Duodenal mucosa (tissue), 2 donors: ENCODE data around the gene MAST3.

Experiments used
- H3K27ac ChIP-seq: one replicate; pipeline ENCODE4 v1.7.0; 2013; ENCODE audit warnings: low read depth, low read length
- H3K27me3 ChIP-seq, 2 donors: one replicate each; pipeline ENCODE4 v1.7.0; 2013; ENCODE audit warnings: low read length in 2 of 2, control low read depth in 1 of 2; ENCODE audit not compliant: insufficient read depth in 2 of 2, control insufficient read depth in 1 of 2
- H3K36me3 ChIP-seq, 2 donors: one replicate each; pipeline ENCODE4 v1.7.0; 2013; ENCODE audit warnings: low read length in 2 of 2, control low read depth in 1 of 2; ENCODE audit not compliant: insufficient read depth in 2 of 2, control insufficient read depth in 1 of 2
- H3K4me1 ChIP-seq, 2 donors: one replicate each; pipeline ENCODE4 v1.7.0; 2013; ENCODE audit warnings: low read length in 2 of 2, control low read depth in 1 of 2; ENCODE audit not compliant: insufficient read depth in 2 of 2, control insufficient read depth in 1 of 2
- H3K4me3 ChIP-seq, 2 donors: one replicate each; pipeline ENCODE4 v1.7.0; 2013; ENCODE audit warnings: low read length in 2 of 2, low read depth in 1 of 2
- H3K9ac ChIP-seq, 2 donors: one replicate each; pipeline ENCODE4 v1.7.0; 2013; ENCODE audit warnings: low read length in 2 of 2, low read depth in 1 of 2
- H3K9me3 ChIP-seq, 2 donors: one replicate each; pipeline ENCODE4 v1.7.0; 2013; ENCODE audit warnings: low read length in 2 of 2, control low read depth in 1 of 2; ENCODE audit not compliant: control insufficient read depth in 1 of 2

Gene MAST3

DNA sequence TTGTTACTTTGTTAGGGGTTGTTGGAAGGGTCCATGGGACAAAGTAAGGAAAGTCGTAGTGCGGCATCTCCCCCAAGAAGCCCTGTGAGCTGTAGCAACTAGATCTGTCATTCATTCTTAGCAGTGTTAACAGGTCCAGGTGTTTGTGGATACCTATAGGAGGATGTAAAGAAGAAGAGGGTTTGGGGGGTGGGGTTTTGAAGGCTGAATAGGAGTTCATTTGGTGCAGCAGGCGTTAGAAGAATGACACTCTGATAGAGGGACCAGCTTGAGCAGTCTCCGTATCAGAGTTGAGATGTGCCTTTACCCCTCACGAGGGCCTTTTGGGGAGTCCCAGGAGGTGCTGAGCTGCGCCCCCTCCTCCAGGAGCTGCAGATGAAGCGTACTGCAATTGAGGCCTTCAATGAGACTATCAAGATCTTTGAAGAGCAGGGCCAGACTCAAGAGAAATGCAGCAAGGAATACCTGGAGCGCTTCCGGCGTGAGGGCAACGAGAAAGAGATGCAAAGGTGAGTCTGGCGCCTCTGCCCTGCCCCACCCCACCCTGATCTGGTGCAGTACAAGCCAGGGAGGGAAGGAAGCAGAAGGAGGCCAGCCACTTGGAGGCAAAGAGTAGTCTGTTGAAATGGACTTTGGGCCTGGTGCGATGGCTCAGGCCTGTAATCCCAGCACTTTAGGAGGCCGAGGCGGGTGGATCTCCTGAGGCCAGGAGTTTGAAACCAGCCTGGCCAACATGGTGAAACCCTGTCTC, 68.4 kb downstream of the MAST3 start:
- peaks cover 17 to 56% of the 10 kb centered on the region in 2 donors for H3K36me3 ChIP-seq
- no peak overlapping the region for H3K9ac ChIP-seq
- no peaks in the 10 kb centered on the region for H3K27me3 ChIP-seq
- H3K27ac ChIP-seq = no peak overlapping the region
- H3K4me3 ChIP-seq = no peak overlapping the region
- no peaks in the 10 kb centered on the region for H3K9me3 ChIP-seq
- H3K4me1 ChIP-seq = peaks cover 5 to 6% of the 10 kb centered on the region in 2 donors

DNA sequence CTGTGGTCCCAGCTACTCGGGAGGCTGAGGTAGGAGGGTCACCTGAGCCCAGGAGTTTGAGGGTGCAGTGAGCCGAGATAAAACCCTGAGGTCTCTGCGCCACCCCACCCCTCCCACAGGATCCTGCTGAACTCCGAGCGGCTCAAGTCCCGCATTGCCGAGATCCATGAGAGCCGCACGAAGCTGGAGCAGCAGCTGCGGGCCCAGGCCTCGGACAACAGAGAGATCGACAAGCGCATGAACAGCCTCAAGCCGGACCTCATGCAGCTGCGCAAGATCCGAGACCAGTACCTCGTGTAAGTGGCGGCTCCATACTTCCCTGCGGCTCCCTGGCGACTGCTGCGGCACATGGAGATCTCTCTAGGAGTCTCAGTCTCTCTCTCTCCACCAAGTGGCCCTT, 69.4 kb downstream of the MAST3 start:
- no peak overlapping the region for H3K9ac ChIP-seq
- no peaks in the 10 kb centered on the region for H3K9me3 ChIP-seq
- no peak overlapping the region for H3K4me3 ChIP-seq
- no peaks in the 10 kb centered on the region for H3K27me3 ChIP-seq
- H3K27ac ChIP-seq = no peak overlapping the region
- H3K4me1 ChIP-seq = no peaks in the 10 kb centered on the region
- H3K36me3 ChIP-seq = peaks cover 17 to 51% of the 10 kb centered on the region in 2 donors

DNA sequence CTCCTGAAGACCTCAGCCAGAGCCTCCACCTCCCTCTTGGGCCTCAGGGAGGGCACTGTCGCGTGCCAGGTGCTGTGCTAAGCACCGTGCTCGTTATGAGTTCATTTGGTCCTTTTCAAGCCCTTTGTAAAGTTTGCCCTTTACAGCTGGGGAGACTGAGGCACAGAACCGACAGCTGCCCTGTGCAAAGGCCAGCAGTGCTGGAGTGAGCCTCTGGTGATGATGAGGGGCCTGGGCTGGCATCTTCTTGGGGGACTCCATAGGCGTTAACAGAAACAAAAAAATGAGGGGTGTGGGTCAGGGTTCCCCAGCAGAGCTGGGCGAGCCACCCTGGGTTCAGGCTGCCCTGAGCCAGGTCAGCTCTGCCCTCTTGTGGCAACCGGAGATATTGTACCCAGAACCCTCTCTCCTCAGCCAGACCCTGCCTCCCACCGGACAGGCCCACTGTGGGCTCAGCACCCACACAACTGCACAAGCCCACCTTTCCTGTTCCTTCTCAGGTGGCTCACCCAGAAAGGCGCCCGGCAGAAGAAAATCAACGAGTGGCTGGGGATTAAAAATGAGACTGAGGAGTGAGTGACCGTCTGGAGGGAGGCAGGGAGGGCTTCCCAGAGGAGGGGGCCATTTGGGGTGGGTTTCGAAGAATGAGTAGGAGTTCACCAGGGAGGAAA, 70.5 kb downstream of the MAST3 start:
- H3K4me1 ChIP-seq = peaks cover 0 to 2% of the 10 kb centered on the region in 2 donors
- no peaks in the 10 kb centered on the region for H3K27me3 ChIP-seq
- no peaks in the 10 kb centered on the region for H3K9me3 ChIP-seq
- no peak overlapping the region for H3K9ac ChIP-seq
- H3K36me3 ChIP-seq = peaks cover 14 to 42% of the 10 kb centered on the region in 2 donors
- no peak overlapping the region for H3K27ac ChIP-seq
- no peak overlapping the region for H3K4me3 ChIP-seq

DNA sequence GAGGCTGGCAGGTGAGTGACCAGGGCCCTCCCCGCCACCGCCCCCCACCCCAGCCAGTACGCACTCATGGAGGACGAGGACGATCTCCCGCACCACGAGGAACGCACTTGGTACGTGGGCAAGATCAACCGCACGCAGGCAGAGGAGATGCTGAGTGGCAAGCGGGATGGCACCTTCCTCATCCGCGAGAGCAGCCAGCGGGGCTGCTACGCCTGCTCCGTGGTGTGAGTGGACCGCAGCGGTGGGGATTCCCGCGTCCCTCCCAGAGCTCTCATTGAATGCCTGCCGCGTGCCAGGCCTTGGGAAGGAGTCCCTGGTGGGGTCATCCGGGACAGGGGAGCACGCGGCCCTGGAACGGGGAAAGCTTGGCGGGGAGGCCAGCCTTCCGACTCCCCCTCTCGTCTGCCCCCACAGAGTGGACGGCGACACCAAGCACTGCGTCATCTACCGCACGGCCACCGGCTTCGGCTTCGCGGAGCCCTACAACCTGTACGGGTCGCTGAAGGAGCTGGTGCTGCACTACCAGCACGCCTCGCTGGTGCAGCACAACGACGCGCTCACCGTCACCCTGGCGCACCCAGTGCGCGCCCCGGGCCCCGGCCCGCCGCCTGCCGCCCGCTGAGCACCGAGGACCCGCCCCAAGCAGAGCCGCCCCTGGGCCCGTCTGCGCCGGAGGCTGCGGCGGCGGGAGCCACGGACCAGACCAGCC, 71.2 kb downstream of the MAST3 start:
- H3K36me3 ChIP-seq = peaks cover 11 to 35% of the 10 kb centered on the region in 2 donors
- no peak overlapping the region for H3K27ac ChIP-seq
- H3K4me1 ChIP-seq = peaks cover 6% of the 10 kb centered on the region in 2 donors
- no peak overlapping the region for H3K9ac ChIP-seq
- H3K9me3 ChIP-seq = no peaks in the 10 kb centered on the region
- no peak overlapping the region for H3K4me3 ChIP-seq
- H3K27me3 ChIP-seq = no peaks in the 10 kb centered on the region

DNA sequence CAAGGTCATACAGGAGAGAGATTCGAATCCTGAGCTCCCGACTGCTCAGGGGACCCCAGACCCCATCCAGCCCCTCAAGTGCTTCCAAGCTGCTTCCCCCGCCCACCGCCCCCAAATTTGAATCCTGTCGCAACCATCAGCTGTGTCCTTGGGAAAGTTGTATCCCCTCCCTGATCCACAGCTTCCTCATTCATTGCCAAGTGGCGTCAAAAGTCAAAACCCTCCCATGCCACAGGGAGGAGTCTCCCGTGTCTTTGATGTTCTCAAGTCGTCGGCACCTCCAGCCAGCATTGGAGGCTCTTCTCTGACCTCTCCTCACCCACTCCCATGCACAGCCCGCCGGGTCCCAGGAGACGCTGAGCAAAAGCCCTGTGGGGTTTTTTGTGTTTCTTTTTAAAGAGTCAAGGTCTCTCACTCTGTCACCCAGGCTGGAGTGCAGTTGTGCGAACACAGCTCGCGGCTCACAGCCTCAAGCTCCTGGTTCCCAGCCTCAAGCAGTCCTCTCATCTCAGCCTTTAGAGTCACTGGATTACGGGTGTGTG, 73.2 kb downstream of the MAST3 start:
- Histone ChIP-seq H3K27me3 (no peaks in the 10 kb centered on the region), H3K36me3 (peaks cover 8 to 29% of the 10 kb centered on the region in 2 donors), H3K27ac (no peak overlapping the region), H3K9me3 (no peaks in the 10 kb centered on the region), H3K4me1 (peaks cover 18 to 23% of the 10 kb centered on the region in 2 donors), H3K4me3 (no peak overlapping the region), H3K9ac (no peak overlapping the region)

DNA sequence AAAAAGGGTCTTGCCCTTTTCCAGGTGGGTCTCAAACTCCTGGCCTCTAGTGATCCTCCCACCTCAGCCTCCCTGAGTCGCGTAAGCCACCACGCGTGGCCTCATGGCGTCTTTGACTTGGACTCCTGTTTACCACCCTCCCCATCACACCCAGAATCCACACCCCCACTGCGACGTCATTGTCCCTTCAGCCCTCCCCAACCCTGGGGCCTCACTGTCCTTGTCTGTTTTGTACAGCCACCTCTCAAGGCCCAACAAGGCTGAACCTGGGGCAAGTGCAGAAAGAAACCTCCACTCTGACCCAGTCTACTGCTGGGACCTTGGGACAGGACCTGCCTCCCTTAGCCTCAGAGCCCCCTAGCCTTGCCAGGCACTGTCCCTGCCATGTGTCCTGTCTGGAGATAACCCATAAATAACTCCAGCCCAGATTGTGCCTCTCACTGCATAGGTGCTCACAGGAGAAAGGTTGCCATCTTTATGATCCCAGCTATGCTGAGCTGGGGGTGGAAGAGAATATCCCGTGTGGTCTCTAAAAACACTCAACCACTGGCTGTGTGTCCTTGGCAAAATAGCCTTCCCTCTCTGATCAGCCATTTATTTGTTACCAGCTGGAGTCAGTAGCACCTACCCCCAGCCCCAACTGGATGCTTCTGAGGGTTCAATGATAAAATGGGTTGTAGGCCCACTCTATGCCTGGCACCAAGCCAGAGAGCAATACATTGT, 74.2 kb downstream of the MAST3 start:
- no peak overlapping the region for H3K4me3 ChIP-seq
- H3K27me3 ChIP-seq = no peaks in the 10 kb centered on the region
- H3K9me3 ChIP-seq = no peaks in the 10 kb centered on the region
- H3K4me1 ChIP-seq = peaks cover 18 to 23% of the 10 kb centered on the region in 2 donors
- no peak overlapping the region for H3K27ac ChIP-seq
- peaks cover 4 to 25% of the 10 kb centered on the region in 2 donors for H3K36me3 ChIP-seq
- H3K9ac ChIP-seq = no peak overlapping the region

DNA sequence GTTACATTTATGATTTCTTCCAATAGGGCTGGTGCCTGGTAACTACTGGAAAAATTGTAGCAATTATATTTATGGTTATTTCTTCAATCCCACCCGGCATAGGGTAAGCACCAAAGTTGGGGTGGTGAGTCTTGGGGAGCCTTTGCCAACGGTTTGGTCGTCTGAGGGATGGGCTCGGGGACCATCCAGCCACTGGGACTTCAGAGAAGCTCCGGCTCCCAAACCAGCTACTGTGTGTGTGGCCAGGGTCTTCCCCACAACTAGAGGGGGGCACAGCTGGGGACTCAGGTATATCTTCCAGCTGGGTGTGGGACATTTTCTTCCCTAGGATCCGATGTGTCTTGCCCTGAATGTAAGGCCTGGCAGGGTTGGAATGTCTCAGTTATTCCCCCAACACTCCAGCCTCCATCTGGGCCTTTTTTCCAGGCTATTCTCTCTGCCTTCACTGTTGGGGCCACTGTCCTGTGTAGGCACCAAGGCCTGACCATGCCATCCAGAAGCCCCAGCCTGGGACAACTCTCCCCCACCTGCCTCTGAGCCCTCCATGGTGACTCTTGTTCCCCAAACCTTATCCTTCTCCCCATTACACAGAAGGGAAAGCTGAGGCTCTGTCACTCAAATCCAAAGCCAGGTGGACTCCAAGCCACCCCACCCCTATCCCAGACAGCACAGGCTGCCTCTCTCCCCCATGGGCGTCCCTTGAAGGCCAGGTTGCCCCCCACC, 74.9 kb downstream of the MAST3 start:
- Histone ChIP-seq H3K9me3 (no peaks in the 10 kb centered on the region), H3K27ac (peak overlapping the region; percentile 10), H3K4me3 (no peak overlapping the region), H3K9ac (no peak overlapping the region), H3K36me3 (peaks cover 8 to 27% of the 10 kb centered on the region in 2 donors), H3K27me3 (no peaks in the 10 kb centered on the region), H3K4me1 (peaks cover 18 to 23% of the 10 kb centered on the region in 2 donors)

DNA sequence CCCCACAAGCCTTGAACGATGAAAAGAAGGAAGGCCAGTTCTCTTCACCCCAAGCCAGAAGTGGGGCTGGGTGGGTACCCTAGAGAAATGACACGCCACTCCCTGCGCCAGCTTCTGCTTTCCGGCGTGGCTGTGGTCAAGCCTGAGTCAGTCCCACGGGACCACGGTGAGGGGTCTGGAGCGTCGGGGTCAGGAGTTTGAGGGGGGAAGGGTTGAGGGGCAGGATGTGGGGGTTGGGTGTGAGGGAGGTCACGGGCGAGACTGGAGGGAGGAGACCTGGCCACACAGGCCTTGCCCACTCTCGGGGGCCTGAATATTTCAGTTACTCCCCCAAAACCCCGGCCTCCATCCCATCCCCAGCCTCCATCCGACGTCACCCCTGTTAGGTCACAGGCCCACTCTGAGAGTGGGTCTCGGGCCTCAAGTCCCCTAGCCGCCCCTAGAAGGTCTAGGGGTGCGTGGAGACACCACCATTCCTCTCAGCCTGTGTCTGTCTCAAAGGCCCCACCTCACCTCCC, 75.5 kb downstream of the MAST3 start:
- peaks cover 18 to 23% of the 10 kb centered on the region in 2 donors for H3K4me1 ChIP-seq
- H3K36me3 ChIP-seq = peaks cover 5 to 26% of the 10 kb centered on the region in 2 donors
- no peaks in the 10 kb centered on the region for H3K27me3 ChIP-seq
- H3K9ac ChIP-seq = peak overlapping the region; percentile 79 to 91
- H3K9me3 ChIP-seq = no peaks in the 10 kb centered on the region
- H3K4me3 ChIP-seq = peak overlapping the region; percentile 88 to 92
- H3K27ac ChIP-seq = peak overlapping the region; percentile 73
